HepG2 (cell line): ENCODE results near the gene TBATA. TPM values are rescaled to one million over a fixed set of nuclear protein-coding genes. Genes with fewer than 3 reads are reported as not detected.

ENCODE experiments used
- ATAC-seq: fragments of 200-7000 bp; cut with Tn5 transposase; 3 replicates; pipeline ENCODE4 v1.9.1; 2020; ENCODE audit warnings: mild to moderate bottlenecking, moderate library complexity
- BruUV-seq: library from RNA; stranded (reverse); fragments of 400-500 nt; replicated peaks from 2 replicates; lab custom pipeline; 2021; lab: Mats Ljungman, UMichigan
- CTCF ChIA-PET: fragments of 300-600 bp; formaldehyde crosslinking; extraction: SDS; loops from one replicate; lab custom pipeline; 2021; ENCODE audit warnings: low total read pairs, inconsistent platforms, low intra/inter-chr PET ratio; lab: Yijun Ruan, JAX
- POLR2A ChIA-PET: fragments of 350-600 bp; sonication (Branson Sonifier 250); formaldehyde crosslinking; loops from one replicate; lab custom pipeline; 2020; ENCODE audit warnings: antibody characterized with exemption, inconsistent platforms; lab: Yijun Ruan, JAX
- DNase-seq: peaks from one replicate; pipeline ENCODE4 v3.0.0-alpha.2; 2015; ENCODE audit warnings: low spot score
- FAIRE-seq: peaks from 3 replicates; lab custom pipeline; 2011; peaks lifted over from hg19 to GRCh38; lab: Jason Lieb, UNC
- H2AFZ ChIP-seq: one replicate; pipeline ENCODE4 v1.6.1; 2011; ENCODE audit warnings: low read length, inconsistent platforms
- H3K27ac ChIP-seq: fragments of 300-600 bp; 3 replicates; pipeline ENCODE4 v1.8.0; 2011; ENCODE audit warnings: mixed run types, mild to moderate bottlenecking, mixed read lengths, low read length, inconsistent platforms; ENCODE audit not compliant: insufficient read depth; ENCODE audit errors: extremely low read length
- H3K27me3 ChIP-seq, 2 experiments: fragments of 200-600 bp in 1 of 2; 2 replicates in 1 of 2; 3 replicates in 1 of 2; pipeline versions ENCODE4 v1.6.0 to v1.8.0; 2011; ENCODE audit warnings: low read length in 2 of 2, mild to moderate bottlenecking in 2 of 2, moderate library complexity in 2 of 2, inconsistent platforms in 1 of 2; ENCODE audit not compliant: insufficient read depth in 2 of 2, control insufficient read depth in 1 of 2
- H3K36me3 ChIP-seq, 2 experiments: fragments of 200-600 bp in 1 of 2; replicated peaks in 1 of 2; 2 replicates in 1 of 2; 3 replicates in 1 of 2; pipeline versions ENCODE4 v1.5.1 to v1.8.0; 2011; ENCODE audit warnings: low read length in 2 of 2, inconsistent platforms in 1 of 2; ENCODE audit not compliant: insufficient read depth in 2 of 2, control insufficient read depth in 1 of 2
- H3K4me1 ChIP-seq: 2 replicates; pipeline ENCODE4 v1.5.1; 2012; ENCODE audit warnings: low read length, inconsistent platforms; ENCODE audit not compliant: insufficient read depth
- H3K4me2 ChIP-seq: 2 replicates; pipeline ENCODE4 v1.6.0; 2011; ENCODE audit warnings: low read depth, low read length, inconsistent platforms
- H3K4me3 ChIP-seq, 3 experiments: fragments of 200-600 bp in 1 of 3; sonication (generic), shearing (Covaris generic) in 1 of 3; replicated peaks in 1 of 3; 2 replicates each; pipeline ENCODE4 v1.5.1; 2011 to 2016; ENCODE audit warnings: low read length in 3 of 3, inconsistent platforms in 2 of 3, low read depth in 2 of 3, mild to moderate bottlenecking in 2 of 3, control low read depth in 1 of 3, mixed read lengths in 1 of 3; ENCODE audit not compliant: insufficient read depth in 1 of 3
- H3K79me2 ChIP-seq: one replicate; pipeline ENCODE4 v1.6.1; 2011; ENCODE audit warnings: low read length, inconsistent platforms; ENCODE audit not compliant: insufficient read depth
- H3K9ac ChIP-seq: 2 replicates; pipeline ENCODE4 v1.6.0; 2011; ENCODE audit warnings: mild to moderate bottlenecking, low read depth, low read length, inconsistent platforms; ENCODE audit not compliant: insufficient read depth
- H3K9me3 ChIP-seq: 2 replicates; pipeline ENCODE4 v1.5.1; 2012; ENCODE audit warnings: mild to moderate bottlenecking, low read length
- H4K20me1 ChIP-seq: 2 replicates; pipeline ENCODE4 v1.6.0; 2011; ENCODE audit warnings: inconsistent platforms, mild to moderate bottlenecking, low read length, moderate library complexity; ENCODE audit not compliant: insufficient read depth
- ARID2 ChIP-seq: sonication (generic); formaldehyde crosslinking; IDR thresholded peaks from 2 replicates; pipeline ENCODE4 v1.8.1; 2022; ENCODE audit warnings: mild to moderate bottlenecking, missing genetic modification reagents, borderline replicate concordance
- ARNTL ChIP-seq: sonication (generic); formaldehyde crosslinking; IDR thresholded peaks from 2 replicates; pipeline ENCODE4 v1.4.0; 2020; ENCODE audit warnings: mild to moderate bottlenecking, missing genetic modification reagents
- HMG20A ChIP-seq: IDR thresholded peaks from 2 replicates; pipeline ENCODE4 v1.6.1; 2016; ENCODE audit warnings: borderline replicate concordance
- MEIS2 ChIP-seq: sonication (generic); formaldehyde crosslinking; IDR thresholded peaks from 2 replicates; pipeline ENCODE4 v1.9.0; 2021; ENCODE audit warnings: mild to moderate bottlenecking, missing genetic modification reagents
- NFATC3 ChIP-seq: sonication (generic); formaldehyde crosslinking; IDR thresholded peaks from 2 replicates; pipeline ENCODE4 v1.5.1; 2020; ENCODE audit warnings: mild to moderate bottlenecking, missing genetic modification reagents
- NFYB ChIP-seq: sonication (generic); formaldehyde crosslinking; IDR thresholded peaks from 2 replicates; pipeline ENCODE4 v1.4.0; 2020; ENCODE audit warnings: missing genetic modification reagents
- PHF20 ChIP-seq: sonication (generic); formaldehyde crosslinking; IDR thresholded peaks from 2 replicates; pipeline ENCODE4 v1.5.0; 2020; ENCODE audit warnings: mild to moderate bottlenecking, missing genetic modification reagents
- SAP130 ChIP-seq: IDR thresholded peaks from 2 replicates; pipeline ENCODE4 v1.6.1; 2016; ENCODE audit warnings: low read depth
- ZNF672 ChIP-seq: sonication (generic); formaldehyde crosslinking; IDR thresholded peaks from 2 replicates; pipeline ENCODE4 v1.8.1; 2022; ENCODE audit warnings: missing genetic modification reagents
- WGBS: methylation state at CpG from one replicate; pipeline ENCODE4 v1.1.6; 2017; ENCODE audit warnings: low lambda C conversion rate; 5-methylcytosine and 5-hydroxymethylcytosine counted together
- in situ Hi-C: cut with HindIII; loops from 2 replicates; pipeline ENCODE4 v1.10.0; 2017; ENCODE audit warnings: low pct_unique_long_range_greater_than_20kb; ENCODE audit not compliant: extremely low pct_ligation_motif_present
- intact Hi-C: fragments of 100-400 bp; cut with micrococcal nuclease; formaldehyde crosslinking; loops from one replicate; pipeline ENCODE4 v1.10.0; 2022; ENCODE audit not compliant: unreplicated experiment
- polyA plus RNA-seq, 8 experiments: library from polyadenylated mRNA; depleted of rRNA in 3 of 8; stranded (reverse) in 7 of 8; unstranded in 1 of 8; fragments of >200 nt; fragmentation: Illumina TruSeq in 4 of 8; extraction: Trizol in 4 of 8; gene quantifications; 2 replicates each; pipeline versions ENCODE4 v1.2.1 to v1.2.3, GENCODE V29; 2011 to 2016; ENCODE audit warnings: low read depth in 4 of 8, missing spikeins in 1 of 8, mixed read lengths in 1 of 8; ENCODE audit not compliant: insufficient read depth in 1 of 8
- total RNA-seq, 5 experiments: library from RNA; depleted of rRNA; stranded (reverse); fragments of >200 nt; fragmentation: Illumina TruSeq; extraction: Trizol; gene quantifications; 2 replicates each; pipeline ENCODE4 v1.2.3, GENCODE V29; 2016; ENCODE audit warnings: low read depth in 1 of 5
- TF ChIP-seq, protein P1 (sequence below): sonication (generic); formaldehyde crosslinking; IDR thresholded peaks from 2 replicates; pipeline ENCODE4 v1.4.0; 2020; ENCODE audit warnings: missing genetic modification reagents
- TF ChIP-seq, protein P2 (sequence below): IDR thresholded peaks from 2 replicates; pipeline ENCODE4 v1.6.1; 2018; ENCODE audit warnings: missing genetic modification reagents
- TF ChIP-seq, protein P3 (sequence below): sonication (generic); formaldehyde crosslinking; IDR thresholded peaks from 2 replicates; pipeline ENCODE4 v1.5.0; 2020; ENCODE audit warnings: mild to moderate bottlenecking, missing genetic modification reagents, borderline replicate concordance
- TF ChIP-seq, protein P4 (sequence below): sonication (generic); formaldehyde crosslinking; IDR thresholded peaks from 2 replicates; pipeline ENCODE4 v1.5.0; 2020; ENCODE audit warnings: missing genetic modification reagents
- TF ChIP-seq, protein P5 (sequence below): IDR thresholded peaks from 2 replicates; pipeline ENCODE4 v1.6.1; 2016; ENCODE audit warnings: missing compliant biosample characterization, missing genetic modification reagents, borderline replicate concordance

Gene TBATA
- total and polyA plus RNA-seq, 2 of the 13 experiments (the other 11 are each of a cell fraction or from before 2014, with no cell fraction given), result not detected

DNA sequence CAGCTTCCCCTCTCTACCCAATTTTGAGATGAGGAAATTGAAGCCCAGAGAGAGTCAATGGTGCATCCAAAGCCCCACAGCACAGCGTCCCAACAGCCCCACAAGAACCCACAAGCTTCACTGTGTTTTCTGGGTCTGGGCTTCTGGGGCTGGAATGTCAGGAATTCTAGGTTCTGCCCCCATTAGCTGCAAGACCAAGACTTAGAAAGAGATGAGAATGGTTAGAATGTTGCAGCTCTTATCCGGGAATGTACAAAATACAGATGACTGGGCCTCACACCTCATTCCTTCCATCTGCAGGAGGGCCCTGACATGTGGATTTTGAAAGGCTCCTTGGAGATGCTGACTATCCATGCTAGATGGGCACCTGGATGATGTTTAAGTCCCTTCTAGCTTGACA lies 24.5 kb upstream of the TBATA start:
- POLR2A ChIA-PET, result interaction anchor here (0.7 kb wide), 1 partner anchor 78 kb away, joined by 3 read pairs; no protein-coding TSS in a partner anchor
- no peaks in the 10 kb centered on the region for H3K79me2 ChIP-seq
- no peaks in the 10 kb centered on the region; a peak in 2 of 5 replicates for H3K27me3 ChIP-seq
- CTCF ChIA-PET, result no interaction called here
- intact Hi-C loops, result no loop called here
- H3K4me3 ChIP-seq, result no peak overlapping the region
- H4K20me1 ChIP-seq, result no peaks in the 10 kb centered on the region
- BruUV-seq, result no TSS peak
- 0% methylated on average over 2 of the region's 2 CpGs for WGBS
- no peak overlapping the region for H2AFZ ChIP-seq
- DNase-seq (no peak), ATAC-seq (no peak), FAIRE-seq (no peak)
- H3K4me2 ChIP-seq, result no peak overlapping the region
- no peaks in the 10 kb centered on the region for H3K9me3 ChIP-seq
- no peaks in the 10 kb centered on the region for H3K36me3 ChIP-seq
- H3K27ac ChIP-seq, result no peak overlapping the region
- H3K4me1 ChIP-seq, result peaks cover 19% of the 10 kb centered on the region
- H3K9ac ChIP-seq, result no peak overlapping the region
- in situ Hi-C loops, result no loop called here
- TF ChIP-seq, protein P1, sequence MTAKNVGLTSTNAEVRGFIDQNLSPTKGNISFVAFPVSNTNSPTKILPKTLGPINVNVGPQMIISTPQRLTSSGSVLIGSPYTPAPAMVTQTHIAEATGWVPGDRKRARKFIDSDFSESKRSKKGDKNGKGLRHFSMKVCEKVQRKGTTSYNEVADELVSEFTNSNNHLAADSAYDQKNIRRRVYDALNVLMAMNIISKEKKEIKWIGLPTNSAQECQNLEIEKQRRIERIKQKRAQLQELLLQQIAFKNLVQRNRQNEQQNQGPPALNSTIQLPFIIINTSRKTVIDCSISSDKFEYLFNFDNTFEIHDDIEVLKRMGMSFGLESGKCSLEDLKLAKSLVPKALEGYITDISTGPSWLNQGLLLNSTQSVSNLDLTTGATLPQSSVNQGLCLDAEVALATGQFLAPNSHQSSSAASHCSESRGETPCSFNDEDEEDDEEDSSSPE (CRISPR knock-in tag), result no peak
- TF ChIP-seq SAP130 (CRISPR knock-in tag) (no peak), HMG20A (CRISPR knock-in tag) (no peak), ARNTL (CRISPR knock-in tag) (no peak), NFYB (CRISPR knock-in tag) (no peak), ARID2 (CRISPR knock-in tag) (no peak), ZNF672 (CRISPR knock-in tag) (no peak), MEIS2 (CRISPR knock-in tag) (no peak), PHF20 (no peak), NFATC3 (CRISPR knock-in tag) (no peak)
- TF ChIP-seq, protein P2, sequence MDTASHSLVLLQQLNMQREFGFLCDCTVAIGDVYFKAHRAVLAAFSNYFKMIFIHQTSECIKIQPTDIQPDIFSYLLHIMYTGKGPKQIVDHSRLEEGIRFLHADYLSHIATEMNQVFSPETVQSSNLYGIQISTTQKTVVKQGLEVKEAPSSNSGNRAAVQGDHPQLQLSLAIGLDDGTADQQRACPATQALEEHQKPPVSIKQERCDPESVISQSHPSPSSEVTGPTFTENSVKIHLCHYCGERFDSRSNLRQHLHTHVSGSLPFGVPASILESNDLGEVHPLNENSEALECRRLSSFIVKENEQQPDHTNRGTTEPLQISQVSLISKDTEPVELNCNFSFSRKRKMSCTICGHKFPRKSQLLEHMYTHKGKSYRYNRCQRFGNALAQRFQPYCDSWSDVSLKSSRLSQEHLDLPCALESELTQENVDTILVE (CRISPR knock-in tag), result no peak
- TF ChIP-seq, protein P3, sequence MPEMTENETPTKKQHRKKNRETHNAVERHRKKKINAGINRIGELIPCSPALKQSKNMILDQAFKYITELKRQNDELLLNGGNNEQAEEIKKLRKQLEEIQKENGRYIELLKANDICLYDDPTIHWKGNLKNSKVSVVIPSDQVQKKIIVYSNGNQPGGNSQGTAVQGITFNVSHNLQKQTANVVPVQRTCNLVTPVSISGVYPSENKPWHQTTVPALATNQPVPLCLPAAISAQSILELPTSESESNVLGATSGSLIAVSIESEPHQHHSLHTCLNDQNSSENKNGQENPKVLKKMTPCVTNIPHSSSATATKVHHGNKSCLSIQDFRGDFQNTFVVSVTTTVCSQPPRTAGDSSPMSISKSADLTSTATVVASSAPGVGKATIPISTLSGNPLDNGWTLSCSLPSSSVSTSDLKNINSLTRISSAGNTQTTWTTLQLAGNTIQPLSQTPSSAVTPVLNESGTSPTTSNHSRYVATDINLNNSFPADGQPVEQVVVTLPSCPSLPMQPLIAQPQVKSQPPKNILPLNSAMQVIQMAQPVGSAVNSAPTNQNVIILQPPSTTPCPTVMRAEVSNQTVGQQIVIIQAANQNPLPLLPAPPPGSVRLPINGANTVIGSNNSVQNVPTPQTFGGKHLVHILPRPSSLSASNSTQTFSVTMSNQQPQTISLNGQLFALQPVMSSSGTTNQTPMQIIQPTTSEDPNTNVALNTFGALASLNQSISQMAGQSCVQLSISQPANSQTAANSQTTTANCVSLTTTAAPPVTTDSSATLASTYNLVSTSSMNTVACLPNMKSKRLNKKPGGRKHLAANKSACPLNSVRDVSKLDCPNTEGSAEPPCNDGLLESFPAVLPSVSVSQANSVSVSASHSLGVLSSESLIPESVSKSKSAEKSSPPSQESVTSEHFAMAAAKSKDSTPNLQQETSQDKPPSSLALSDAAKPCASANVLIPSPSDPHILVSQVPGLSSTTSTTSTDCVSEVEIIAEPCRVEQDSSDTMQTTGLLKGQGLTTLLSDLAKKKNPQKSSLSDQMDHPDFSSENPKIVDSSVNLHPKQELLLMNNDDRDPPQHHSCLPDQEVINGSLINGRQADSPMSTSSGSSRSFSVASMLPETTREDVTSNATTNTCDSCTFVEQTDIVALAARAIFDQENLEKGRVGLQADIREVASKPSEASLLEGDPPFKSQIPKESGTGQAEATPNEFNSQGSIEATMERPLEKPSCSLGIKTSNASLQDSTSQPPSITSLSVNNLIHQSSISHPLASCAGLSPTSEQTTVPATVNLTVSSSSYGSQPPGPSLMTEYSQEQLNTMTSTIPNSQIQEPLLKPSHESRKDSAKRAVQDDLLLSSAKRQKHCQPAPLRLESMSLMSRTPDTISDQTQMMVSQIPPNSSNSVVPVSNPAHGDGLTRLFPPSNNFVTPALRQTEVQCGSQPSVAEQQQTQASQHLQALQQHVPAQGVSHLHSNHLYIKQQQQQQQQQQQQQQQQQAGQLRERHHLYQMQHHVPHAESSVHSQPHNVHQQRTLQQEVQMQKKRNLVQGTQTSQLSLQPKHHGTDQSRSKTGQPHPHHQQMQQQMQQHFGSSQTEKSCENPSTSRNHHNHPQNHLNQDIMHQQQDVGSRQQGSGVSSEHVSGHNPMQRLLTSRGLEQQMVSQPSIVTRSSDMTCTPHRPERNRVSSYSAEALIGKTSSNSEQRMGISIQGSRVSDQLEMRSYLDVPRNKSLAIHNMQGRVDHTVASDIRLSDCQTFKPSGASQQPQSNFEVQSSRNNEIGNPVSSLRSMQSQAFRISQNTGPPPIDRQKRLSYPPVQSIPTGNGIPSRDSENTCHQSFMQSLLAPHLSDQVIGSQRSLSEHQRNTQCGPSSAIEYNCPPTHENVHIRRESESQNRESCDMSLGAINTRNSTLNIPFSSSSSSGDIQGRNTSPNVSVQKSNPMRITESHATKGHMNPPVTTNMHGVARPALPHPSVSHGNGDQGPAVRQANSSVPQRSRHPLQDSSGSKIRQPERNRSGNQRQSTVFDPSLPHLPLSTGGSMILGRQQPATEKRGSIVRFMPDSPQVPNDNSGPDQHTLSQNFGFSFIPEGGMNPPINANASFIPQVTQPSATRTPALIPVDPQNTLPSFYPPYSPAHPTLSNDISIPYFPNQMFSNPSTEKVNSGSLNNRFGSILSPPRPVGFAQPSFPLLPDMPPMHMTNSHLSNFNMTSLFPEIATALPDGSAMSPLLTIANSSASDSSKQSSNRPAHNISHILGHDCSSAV (CRISPR knock-in tag), result no peak
- TF ChIP-seq, protein P4, sequence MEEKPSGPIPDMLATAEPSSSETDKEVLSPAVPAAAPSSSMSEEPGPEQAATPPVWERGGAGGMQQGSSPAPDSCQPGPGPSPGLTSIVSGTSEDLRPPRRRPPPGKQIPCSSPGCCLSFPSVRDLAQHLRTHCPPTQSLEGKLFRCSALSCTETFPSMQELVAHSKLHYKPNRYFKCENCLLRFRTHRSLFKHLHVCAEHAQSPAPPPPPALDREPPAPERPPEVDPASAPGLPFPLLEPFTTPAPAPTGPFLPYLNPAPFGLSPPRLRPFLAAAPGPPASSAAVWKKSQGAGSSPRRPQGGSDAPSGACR (CRISPR knock-in tag), result no peak
- TF ChIP-seq, protein P5, sequence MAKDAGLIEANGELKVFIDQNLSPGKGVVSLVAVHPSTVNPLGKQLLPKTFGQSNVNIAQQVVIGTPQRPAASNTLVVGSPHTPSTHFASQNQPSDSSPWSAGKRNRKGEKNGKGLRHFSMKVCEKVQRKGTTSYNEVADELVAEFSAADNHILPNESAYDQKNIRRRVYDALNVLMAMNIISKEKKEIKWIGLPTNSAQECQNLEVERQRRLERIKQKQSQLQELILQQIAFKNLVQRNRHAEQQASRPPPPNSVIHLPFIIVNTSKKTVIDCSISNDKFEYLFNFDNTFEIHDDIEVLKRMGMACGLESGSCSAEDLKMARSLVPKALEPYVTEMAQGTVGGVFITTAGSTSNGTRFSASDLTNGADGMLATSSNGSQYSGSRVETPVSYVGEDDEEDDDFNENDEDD (CRISPR knock-in tag), result no peak
